Psoas muscle (tissue), 8 donors: ENCODE data around the gene ELOVL7. TPM values are rescaled to one million over a fixed set of nuclear protein-coding genes. Genes with fewer than 3 reads are reported as not detected.

Source experiments
- ATAC-seq, 4 donors: fragments of 200-7000 bp; cut with Tn5 transposase; one replicate each; pipeline ENCODE4 v1.9.1; 2020; ENCODE audit warnings: moderate library complexity in 3 of 4, mild to moderate bottlenecking in 2 of 4
- DNase-seq, 2 donors: peaks; one replicate each; pipeline ENCODE4 v3.0.0-alpha.2; 2020
- H3K27ac ChIP-seq: fragments of 200-600 bp; one replicate; pipeline ENCODE4 v1.8.0; 2022
- H3K27me3 ChIP-seq, 3 donors: fragments of 200-600 bp in 1 of 3; one replicate each; pipeline versions ENCODE4 v1.6.1 to v1.8.0; 2013 to 2022; ENCODE audit warnings: low read length in 2 of 3, mild to moderate bottlenecking in 2 of 3, moderate library complexity in 1 of 3; ENCODE audit not compliant: insufficient read depth in 3 of 3
- H3K36me3 ChIP-seq, 2 donors: fragments of 200-600 bp in 1 of 2; one replicate each; pipeline versions ENCODE4 v1.6.1 to v1.8.0; 2013 to 2022; ENCODE audit warnings: low read depth in 1 of 2, mild to moderate bottlenecking in 1 of 2, moderate library complexity in 1 of 2; ENCODE audit not compliant: insufficient read depth in 1 of 2
- H3K4me1 ChIP-seq: fragments of 200-600 bp; one replicate; pipeline ENCODE4 v1.8.0; 2022
- H3K4me3 ChIP-seq: fragments of 200-600 bp; one replicate; pipeline ENCODE4 v1.8.0; 2022; ENCODE audit warnings: mild to moderate bottlenecking
- H3K9me3 ChIP-seq: fragments of 200-600 bp; one replicate; pipeline ENCODE4 v1.8.0; 2022
- CTCF ChIP-seq: fragments of 200-600 bp; IDR thresholded peaks from one replicate; pipeline ENCODE4 v1.8.0; 2022; ENCODE audit warnings: antibody characterized with exemption
- WGBS, 3 donors: extraction: QIAGEN DNeasy Blood & Tissue Kit; methylation state at CpG; one replicate each; pipeline versions ENCODE4 v1.1.6 to v1.1.7; 2013; 5-methylcytosine and 5-hydroxymethylcytosine counted together
- intact Hi-C, 2 donors: fragments of 100-400 bp; cut with DNase I; formaldehyde crosslinking; loops; one replicate each; pipeline versions ENCODE4 v1.11.0 to v1.14.2; 2022
- polyA plus RNA-seq, 3 donors: library from polyadenylated mRNA; stranded (reverse); fragments of 200-250 nt; gene quantifications; one replicate each; pipeline ENCODE4 v1.2.3, GENCODE V29; 2013
- total RNA-seq, 4 donors: library from RNA; stranded (reverse); fragmentation: NEBNext Ultra II Directional in 2 of 4; extraction: Animal tissue kit (Norgen Biotek cat#: 25700) in 2 of 4; gene quantifications; one replicate each; pipeline versions ENCODE4 v1.2.1 to v1.2.4, GENCODE V29; 2021 to 2023
- donor health status: healthy with polysubstance abuse.
- donor health status: DM: no; HTN: no; CAD: no; lungs with moderate emphysema.
- donor health status: Bipolar disorder and iron deficiency.
- donor health status: healthy.
- donor health status: DM: yes; HTN: yes; CAD: no.
- donor health status: DM: no; HTN: no; CAD: no.
- donor health status: DM: no; HTN: no; CAD: no.
- donor health status: DM: yes; HTN: yes; CAD: no.

Gene ELOVL7
- total and polyA plus RNA-seq, 7 donors = 0.10 to 0.79 (median 0.21) TPM

- ATAC-seq = no peak
- 55 to 64% (median 60%) methylated on average over 3 of the region's 3 CpGs for WGBS, 3 donors
- no peak for TF ChIP-seq CTCF
Measured at GRCh38 chr5:60710362-60710761, 133.7 kb downstream of the ELOVL7 start.

DNA sequence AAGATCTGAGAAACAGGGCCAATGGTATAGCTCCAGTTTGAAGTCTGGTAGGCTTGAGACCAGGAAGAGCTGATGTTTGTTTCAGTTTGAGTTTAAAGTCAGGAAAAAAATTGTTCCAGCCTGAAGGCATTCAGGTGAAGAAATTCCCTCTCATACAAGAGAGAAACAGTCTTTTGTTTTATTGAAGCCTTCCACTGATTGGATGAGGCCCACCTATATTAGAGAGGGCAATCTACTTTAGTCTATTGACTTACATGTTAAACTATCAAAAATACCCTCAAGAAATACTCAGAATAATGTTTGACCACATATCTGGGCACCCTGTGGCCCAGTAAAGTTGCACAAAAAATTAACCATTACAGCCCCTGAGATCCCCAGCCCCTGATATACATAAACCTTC, 138.9 kb downstream of the ELOVL7 start:
- no peak for DNase-seq
- peaks cover 7% of the 10 kb centered on the region for H3K4me1 ChIP-seq
- TF ChIP-seq CTCF = no peak
- no peak overlapping the region for H3K27ac ChIP-seq
- H3K27me3 ChIP-seq = no peaks in the 10 kb centered on the region
- no peaks in the 10 kb centered on the region for H3K9me3 ChIP-seq
- no peaks in the 10 kb centered on the region for H3K36me3 ChIP-seq
- no peak overlapping the region for H3K4me3 ChIP-seq
- ATAC-seq = no peak
- intact Hi-C loops = no loop called here

More at GRCh38 chr5:60710362-60710761, 133.7 kb downstream of the ELOVL7 start:
- no peaks in the 10 kb centered on the region for H3K36me3 ChIP-seq
- no peak for DNase-seq
- no peaks in the 10 kb centered on the region for H3K9me3 ChIP-seq
- no peak overlapping the region for H3K4me3 ChIP-seq
- no peak overlapping the region for H3K27ac ChIP-seq
- H3K27me3 ChIP-seq = no peaks in the 10 kb centered on the region
- intact Hi-C loops = no loop called here
- H3K4me1 ChIP-seq = no peaks in the 10 kb centered on the region

GRCh38 chr5:60703944-60704343, 140.1 kb downstream of the ELOVL7 start:
- Histone ChIP-seq H3K4me1 (peaks cover 7% of the 10 kb centered on the region), H3K4me3 (no peak overlapping the region), H3K9me3 (no peaks in the 10 kb centered on the region), H3K27ac (no peak overlapping the region), H3K36me3 (no peaks in the 10 kb centered on the region), H3K27me3 (no peaks in the 10 kb centered on the region)
- no peak for ATAC-seq
- no peak for DNase-seq
- 89 to 92% (median 91%) methylated on average over 2 of the region's 2 CpGs for WGBS, 3 donors
- intact Hi-C loops = no loop called here
- no peak for TF ChIP-seq CTCF

Other genes starting within 250 kb of the ELOVL7 start
- under 1 TPM in 1 of 4 donors, not detected in 3; 0.15 TPM for gene DEPDC1B, start 144.1 kb downstream of the ELOVL7 start, total RNA-seq
- gene DEPDC1B, start 144.1 kb downstream of the ELOVL7 start, polyA plus RNA-seq = under 1 TPM in 2 of 3 donors, not detected in 1; 0.05 to 0.06 TPM
- 1 to 10 TPM; 2.9 to 5.1 (median 3.8) TPM for gene ERCC8, start 100.8 kb upstream of the ELOVL7 start, total RNA-seq
- 1 to 10 TPM; 4.7 to 7.6 (median 6.2) TPM for gene ERCC8, start 100.8 kb upstream of the ELOVL7 start, polyA plus RNA-seq
- 10 to 100 TPM; 32.1 to 57.4 (median 41.3) TPM for gene NDUFAF2, start 100.9 kb upstream of the ELOVL7 start, total RNA-seq
- gene NDUFAF2, start 100.9 kb upstream of the ELOVL7 start, polyA plus RNA-seq = 10 to 100 TPM; 71.1 to 87.2 (median 86.7) TPM